Activated B cell treated with CpG ODN at 0.5 μM for 24 hours (primary cell): ENCODE results near the gene HTR2B. TPM values are rescaled to one million over a fixed set of nuclear protein-coding genes. Genes with fewer than 3 reads are reported as not detected.

Experiments used
- ATAC-seq: fragments of 200-7000 bp; cut with Tn5 transposase; one replicate; pipeline ENCODE4 v1.10.0; 2021; ENCODE audit warnings: low read depth, mild to moderate bottlenecking, moderate library complexity
- CTCF ChIA-PET: fragments of 350-600 bp; sonication (Branson Sonifier 250); formaldehyde crosslinking; loops from one replicate; lab custom pipeline; 2021; ENCODE audit warnings: antibody characterized with exemption; lab: Charles Lee
- POLR2A ChIA-PET: fragments of 350-600 bp; sonication (Branson Sonifier 250); formaldehyde crosslinking; loops from one replicate; lab custom pipeline; 2021; ENCODE audit warnings: antibody characterized with exemption; lab: Charles Lee
- DNase-seq: peaks from one replicate; pipeline ENCODE4 v3.0.0; 2022
- H3K27ac Mint-ChIP-seq: one replicate; pipeline ENCODE4 v1.8.0; 2020; ENCODE audit warnings: mixed read lengths
- H3K27me3 Mint-ChIP-seq: one replicate; pipeline ENCODE4 v1.8.0; 2021; ENCODE audit warnings: mixed read lengths
- H3K36me3 Mint-ChIP-seq: one replicate; pipeline ENCODE4 v1.8.0; 2021; ENCODE audit warnings: low read depth, mixed read lengths
- H3K4me1 Mint-ChIP-seq: one replicate; pipeline ENCODE4 v1.8.0; 2021; ENCODE audit warnings: mixed read lengths
- H3K4me3 Mint-ChIP-seq: one replicate; pipeline ENCODE4 v1.8.0; 2020; ENCODE audit warnings: mild to moderate bottlenecking, mixed read lengths
- H3K9me3 Mint-ChIP-seq: one replicate; pipeline ENCODE4 v1.8.0; 2020; ENCODE audit warnings: mixed read lengths
- CTCF ChIP-seq: fragments of 200-600 bp; IDR thresholded peaks from one replicate; pipeline ENCODE4 v1.8.0; 2022; ENCODE audit warnings: antibody characterized with exemption, mild to moderate bottlenecking
- intact Hi-C: fragments of 100-400 bp; cut with micrococcal nuclease; formaldehyde crosslinking; loops from one replicate; pipeline ENCODE4 v1.15.1; 2024
- total RNA-seq: library from RNA; stranded (reverse); gene quantifications from 2 replicates; pipeline ENCODE4 v1.2.3, GENCODE V29; 2022

The HTR2B gene
- total RNA-seq, 1 donor from 2014 or later, result not detected

GRCh38 chr2:231127936-231128335 is 3.1 kb upstream of the HTR2B start:
- CTCF ChIA-PET, result no interaction called here
- POLR2A ChIA-PET, result no interaction called here
- DNase-seq, result no peak

GRCh38 chr2:231127480-231127879 is 2.6 kb upstream of the HTR2B start:
- Mint-ChIP-seq H3K27ac (no peak overlapping the region), H3K9me3 (no peaks in the 10 kb centered on the region), H3K4me3 (no peak overlapping the region), H3K27me3 (no peaks in the 10 kb centered on the region), H3K4me1 (peaks cover 2% of the 10 kb centered on the region), H3K36me3 (peaks cover 2% of the 10 kb centered on the region)
- ChIA-PET CTCF (no interaction called here), POLR2A (no interaction called here)
- no peak for TF ChIP-seq CTCF
- ATAC-seq, result no peak
- intact Hi-C loops, result no loop called here
- DNase-seq, result no peak

More at GRCh38 chr2:231127936-231128335, 3.1 kb upstream of the HTR2B start:
- no peaks in the 10 kb centered on the region for H3K27me3 Mint-ChIP-seq
- no peaks in the 10 kb centered on the region for H3K9me3 Mint-ChIP-seq
- H3K36me3 Mint-ChIP-seq, result peaks cover 2% of the 10 kb centered on the region
- H3K4me3 Mint-ChIP-seq, result no peak overlapping the region
- intact Hi-C loops, result no loop called here
- no peak overlapping the region for H3K27ac Mint-ChIP-seq
- peaks cover 7% of the 10 kb centered on the region for H3K4me1 Mint-ChIP-seq
- ATAC-seq, result no peak
- no peak for TF ChIP-seq CTCF

- ATAC-seq (no peak), DNase-seq (no peak)
- Mint-ChIP-seq H3K4me3 (no peak overlapping the region), H3K9me3 (no peaks in the 10 kb centered on the region), H3K27me3 (no peaks in the 10 kb centered on the region), H3K36me3 (peaks cover 2% of the 10 kb centered on the region), H3K4me1 (peaks cover 2% of the 10 kb centered on the region), H3K27ac (no peak overlapping the region)
- TF ChIP-seq CTCF, result no peak
- POLR2A ChIA-PET, result no interaction called here
- CTCF ChIA-PET, result no interaction called here
- intact Hi-C loops, result no loop called here
Observed at GRCh38 chr2:231126123-231126522, 1.3 kb upstream of the HTR2B start.

- ChIA-PET CTCF (no interaction called here), POLR2A (no interaction called here)
- intact Hi-C loops, result no loop called here
- no peak overlapping the region for H3K27ac Mint-ChIP-seq
- no peak for TF ChIP-seq CTCF
- DNase-seq, result no peak
- no peaks in the 10 kb centered on the region for H3K9me3 Mint-ChIP-seq
- H3K4me3 Mint-ChIP-seq, result no peak overlapping the region
- no peaks in the 10 kb centered on the region for H3K27me3 Mint-ChIP-seq
- H3K4me1 Mint-ChIP-seq, result peaks cover 2% of the 10 kb centered on the region
- peaks cover 8% of the 10 kb centered on the region for H3K36me3 Mint-ChIP-seq
- no peak for ATAC-seq
Observed at GRCh38 chr2:231123362-231123898, 1.4 kb downstream of the HTR2B start.

- ChIA-PET CTCF (no interaction called here), POLR2A (no interaction called here)
- no peak for TF ChIP-seq CTCF
- ATAC-seq, result no peak
- peaks cover 5% of the 10 kb centered on the region for H3K4me1 Mint-ChIP-seq
- H3K27me3 Mint-ChIP-seq, result no peaks in the 10 kb centered on the region
- intact Hi-C loops, result no loop called here
- DNase-seq, result no peak
- no peak overlapping the region for H3K4me3 Mint-ChIP-seq
- H3K9me3 Mint-ChIP-seq, result no peaks in the 10 kb centered on the region
- no peak overlapping the region for H3K27ac Mint-ChIP-seq
- peaks cover 15% of the 10 kb centered on the region for H3K36me3 Mint-ChIP-seq
Observed at GRCh38 chr2:231118614-231118942, 6.3 kb downstream of the HTR2B start.
